GM18873 (cell line): ENCODE results near the gene SLC26A9.

Source experiments
- ATAC-seq: cut with Tn5 transposase; IDR thresholded peaks from one replicate; pipeline ENCODE4 v1.9.1; 2021; ENCODE audit warnings: mild to moderate bottlenecking, moderate library complexity, moderate number of reproducible peaks; ENCODE audit not compliant: unreplicated experiment, low FRiP score

Gene SLC26A9

GRCh38 chr1:205950280-205950679, 7.0 kb upstream of the SLC26A9 start:
- no peak for ATAC-seq

GRCh38 chr1:205949753-205950152, 6.5 kb upstream of the SLC26A9 start:
- no peak for ATAC-seq

GRCh38 chr1:205948886-205949285, 5.6 kb upstream of the SLC26A9 start:
- no peak for ATAC-seq

GRCh38 chr1:205948039-205948438, 4.8 kb upstream of the SLC26A9 start:
- no peak for ATAC-seq

GRCh38 chr1:205947024-205947423, 3.8 kb upstream of the SLC26A9 start:
- no peak for ATAC-seq

GRCh38 chr1:205945069-205945468, 1.8 kb upstream of the SLC26A9 start:
- no peak for ATAC-seq

- no peak for ATAC-seq
These were observed 1.3 kb upstream of the SLC26A9 start for GRCh38 chr1:205944525-205944924.

GRCh38 chr1:205942631-205943159, 561 bp downstream of the SLC26A9 start:
- no peak for ATAC-seq

GRCh38 chr1:205940710-205941109, 2.5 kb downstream of the SLC26A9 start:
- no peak for ATAC-seq

GRCh38 chr1:205939690-205940330, 3.4 kb downstream of the SLC26A9 start:
- no peak for ATAC-seq

GRCh38 chr1:205938682-205939081, 4.6 kb downstream of the SLC26A9 start:
- no peak for ATAC-seq

- ATAC-seq: no peak
These were observed 6.2 kb downstream of the SLC26A9 start for GRCh38 chr1:205936846-205937586.

- no peak for ATAC-seq
These were observed 6.9 kb downstream of the SLC26A9 start for GRCh38 chr1:205936311-205936710.

GRCh38 chr1:205935869-205936268, 7.4 kb downstream of the SLC26A9 start:
- ATAC-seq: no peak

GRCh38 chr1:205934788-205935187, 8.5 kb downstream of the SLC26A9 start:
- ATAC-seq: no peak

GRCh38 chr1:205933671-205934618, 9.3 kb downstream of the SLC26A9 start:
- ATAC-seq: no peak

GRCh38 chr1:205932776-205933175, 10.5 kb downstream of the SLC26A9 start:
- no peak for ATAC-seq

GRCh38 chr1:205930799-205931281, 12.4 kb downstream of the SLC26A9 start:
- no peak for ATAC-seq

GRCh38 chr1:205930195-205930577, 13.1 kb downstream of the SLC26A9 start:
- no peak for ATAC-seq

- ATAC-seq: no peak
These were observed 13.6 kb downstream of the SLC26A9 start for GRCh38 chr1:205929496-205930194.
